Prostate gland (tissue), 2 donors: ENCODE data around the gene PYROXD2.

Source experiments
- CTCF ChIP-seq, 4 experiments: fragments of 200-600 bp in 2 of 4; fragments of 450-650 bp in 2 of 4; sonication (generic) in 2 of 4; IDR thresholded peaks; 1 replicate in 3 of 4; 2 replicates in 1 of 4; pipeline ENCODE4 v1.5.1; 2016 to 2019; ENCODE audit warnings: antibody characterized with exemption in 4 of 4, mild to moderate bottlenecking in 2 of 4, moderate library complexity in 2 of 4
- POLR2A ChIP-seq: fragments of 450-650 bp; IDR thresholded peaks from one replicate; pipeline ENCODE4 v1.6.1; 2016; ENCODE audit warnings: antibody characterized with exemption, mild to moderate bottlenecking
- POLR2AphosphoS5 ChIP-seq: sonication (generic); formaldehyde crosslinking; IDR thresholded peaks from one replicate; pipeline ENCODE4 v1.6.1; 2017; ENCODE audit warnings: antibody characterized with exemption

GRCh38 chr10:98408799-98409198 is 6.2 kb downstream of the PYROXD2 start:
- TF ChIP-seq POLR2A (no peak), CTCF (IDR thresholded peaks at IDR 0.05) (no peak), POLR2AphosphoS5 (no peak)
